NCI-H1417 treated with DMSO at 0.1 percent for 48 hours (cell line): ENCODE data around the gene TEX12.
"Not testable (repeated sequence)": the region's sequence is repeated elsewhere in the genome, so short reads cannot be mapped to it uniquely, and the experiment has no call there.

Experiments
- DNase-seq: peaks from one replicate; lab custom pipeline; 2025; lab: John Stamatoyannopoulos, UW

TEX12 gene

DNA sequence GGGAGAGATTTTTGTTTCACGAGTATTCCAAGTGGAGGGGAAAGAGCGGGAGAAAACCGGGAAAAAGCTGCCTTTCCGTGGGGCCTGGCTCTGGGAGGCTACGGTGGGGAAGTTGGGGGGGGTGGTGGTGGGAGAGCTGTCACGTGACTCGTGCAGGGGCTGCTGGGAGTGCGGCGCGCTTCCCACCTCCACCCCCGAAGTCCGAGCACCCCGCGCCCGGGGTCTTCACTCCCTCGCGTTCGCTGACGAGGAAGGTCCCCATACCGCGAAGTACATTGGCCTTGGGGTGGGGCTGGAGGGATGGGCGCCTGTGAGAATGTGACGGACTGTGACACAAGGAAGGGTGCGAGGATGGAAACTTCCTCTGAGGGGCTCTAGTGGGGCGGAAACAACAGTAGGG, at the start of gene TEX12:
Gene TEX12, plus strand, starts transcription at position 228 of the 400 bp plus-strand sequence. CDS start 1,897 bp downstream, outside the sequence.
- DNase-seq: no peak

DNA sequence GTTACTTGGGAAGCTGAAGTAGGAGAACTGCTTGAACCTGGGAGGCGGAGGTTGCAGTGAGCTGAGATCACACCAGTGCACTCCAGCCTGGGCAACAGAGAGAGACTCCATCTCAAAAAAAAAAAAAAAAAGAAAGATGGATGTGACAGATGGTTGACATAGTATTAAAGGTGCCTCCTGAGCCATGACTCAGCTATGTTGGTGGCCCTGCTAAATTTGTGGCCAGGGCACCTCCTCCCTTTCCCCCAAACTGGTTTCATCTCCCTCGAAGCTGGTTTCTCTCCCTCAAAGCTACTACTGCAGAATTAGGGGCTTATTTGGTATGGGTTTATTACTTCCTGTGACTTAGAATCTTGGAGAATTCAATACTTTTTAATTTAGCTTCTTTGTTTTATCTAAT, 49.0 kb upstream of the TEX12 start:
- DNase-seq: no peak

- no peak for DNase-seq
Observed at GRCh38 chr11:112121981-112122615, 45.1 kb upstream of the TEX12 start.

DNA sequence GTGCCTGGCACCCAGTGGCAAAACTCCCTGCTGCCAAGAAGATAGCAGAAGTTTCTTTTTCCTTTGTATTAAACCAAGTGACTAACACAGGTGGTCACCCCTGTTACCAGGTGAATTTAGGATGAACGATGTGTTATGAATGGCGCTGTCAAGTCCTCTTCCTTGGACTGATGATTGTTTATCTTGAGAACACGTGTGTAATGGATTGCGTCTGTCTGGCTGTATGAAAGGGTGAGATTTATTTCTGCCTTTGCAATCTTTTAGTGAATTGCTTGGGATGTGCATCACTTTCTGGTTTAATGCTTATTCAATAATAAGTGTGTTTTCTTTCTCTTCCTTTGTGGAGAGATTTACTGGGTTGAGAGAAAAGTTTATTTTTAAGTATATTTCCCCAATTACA, 44.0 kb upstream of the TEX12 start:
- DNase-seq: no peak

- DNase-seq: no peak
Observed at GRCh38 chr11:112127056-112127455, 40.1 kb upstream of the TEX12 start.

- DNase-seq: no peak
Observed at GRCh38 chr11:112128483-112129121, 38.6 kb upstream of the TEX12 start.

- DNase-seq: no peak
Observed at GRCh38 chr11:112129656-112130055, 37.5 kb upstream of the TEX12 start.

DNA sequence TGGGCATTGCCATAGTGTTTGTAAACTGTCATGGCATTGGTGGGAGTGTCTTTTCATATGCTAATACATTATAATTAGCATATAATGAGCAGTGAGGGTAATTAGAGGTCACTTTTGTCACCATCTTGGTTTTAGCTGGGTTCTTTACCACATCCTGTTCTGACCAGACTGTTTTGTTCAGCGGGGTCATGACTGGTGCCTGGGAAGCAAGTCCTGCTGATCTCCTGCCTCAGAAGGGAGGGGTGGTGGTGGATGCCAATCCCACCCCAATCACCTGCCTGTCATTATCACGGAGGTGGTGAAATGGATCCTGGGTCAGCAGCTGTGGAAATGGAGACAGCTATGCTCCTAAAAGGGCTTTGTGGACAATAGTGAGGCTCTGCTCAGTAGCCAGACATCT, 34.4 kb upstream of the TEX12 start:
- no peak for DNase-seq

DNA sequence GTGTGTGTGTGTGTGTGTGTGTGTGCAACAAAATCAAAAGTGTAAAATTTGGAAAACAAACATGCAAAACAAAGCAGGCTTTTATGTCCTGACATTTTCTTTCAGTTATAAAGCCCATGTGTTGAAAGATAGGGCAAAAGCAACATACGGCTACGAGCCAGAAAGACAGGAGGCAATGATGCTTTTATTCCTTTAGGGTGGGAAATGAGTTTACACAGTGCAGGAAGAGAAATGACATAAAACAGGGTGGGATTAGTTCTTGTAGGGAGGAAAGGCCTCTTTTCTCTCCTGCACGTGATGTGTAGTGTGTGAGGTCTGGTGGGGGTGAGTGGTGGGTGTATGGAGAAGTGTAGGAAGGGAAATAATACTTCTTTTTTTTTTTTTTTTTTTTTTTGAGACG, 32.7 kb upstream of the TEX12 start:
- DNase-seq: no peak

GRCh38 chr11:112143597-112143996, 23.6 kb upstream of the TEX12 start:
- no peak for DNase-seq

DNA sequence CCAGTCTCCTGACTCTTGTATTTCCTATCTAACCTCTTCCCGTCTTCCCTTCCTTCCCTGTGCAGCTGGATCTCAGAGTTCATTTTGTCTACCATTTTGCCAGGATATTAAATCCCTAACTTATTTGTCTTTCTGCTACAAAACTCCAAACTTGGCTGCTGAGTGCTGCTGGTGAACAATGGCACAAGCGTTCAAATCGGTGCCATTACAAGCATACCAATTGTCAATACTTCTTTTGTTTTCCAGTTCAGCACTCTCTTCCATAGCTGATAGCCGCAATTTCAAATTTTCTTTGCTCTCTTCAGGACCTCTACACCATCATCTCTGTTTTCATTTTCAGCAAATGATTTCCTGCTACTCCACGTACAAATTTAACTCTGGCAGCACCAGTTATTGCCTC, 16.7 kb upstream of the TEX12 start:
- DNase-seq: no peak

- DNase-seq: no peak
Observed at GRCh38 chr11:112156153-112156955, 10.8 kb upstream of the TEX12 start.

- DNase-seq: no peak
Observed at GRCh38 chr11:112156956-112157766, 10.0 kb upstream of the TEX12 start.

DNA sequence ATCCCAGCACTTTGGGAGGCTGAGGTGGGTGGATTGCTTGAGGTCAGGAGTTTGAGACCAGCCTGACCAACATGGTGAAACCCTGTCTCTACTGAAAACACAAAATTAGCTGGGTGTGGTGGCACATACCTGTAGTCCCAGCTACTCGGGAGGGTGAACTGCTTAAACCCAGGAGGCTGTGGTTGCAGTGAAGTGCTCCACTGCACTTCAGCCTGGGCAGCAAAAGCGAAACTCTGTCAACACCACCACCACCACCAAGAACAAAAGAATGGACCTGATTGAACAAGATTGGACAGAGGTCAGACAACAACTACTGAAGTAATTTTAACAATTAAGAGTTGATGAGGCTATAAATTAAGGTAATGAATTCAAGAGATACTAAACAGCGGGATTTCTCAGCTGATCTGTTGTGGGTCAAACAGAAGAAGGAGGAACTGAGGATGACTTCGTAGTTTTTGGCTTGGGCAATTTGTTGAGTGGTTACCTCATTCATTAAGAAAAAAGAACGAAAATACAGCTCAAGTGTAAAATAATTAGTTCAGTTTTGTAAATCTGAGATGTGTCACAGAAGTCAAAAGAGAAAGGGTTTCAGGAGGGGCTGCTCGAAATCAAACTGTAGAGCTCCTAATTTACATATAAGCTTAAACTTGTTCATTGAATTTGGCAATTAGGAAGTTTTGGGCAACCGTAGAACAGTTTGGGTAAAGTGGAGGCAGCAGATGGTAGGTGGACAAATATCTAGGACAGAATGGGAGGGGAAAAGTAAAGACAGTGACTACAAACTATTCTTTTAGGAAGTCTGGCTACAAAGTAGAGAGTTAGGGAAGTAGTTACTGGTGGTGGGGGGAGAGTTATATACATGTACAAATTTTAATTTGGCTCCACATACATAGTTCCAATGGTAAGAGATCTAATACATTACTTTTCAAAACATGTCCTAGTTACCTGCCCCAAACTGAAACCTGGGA, 7.8 kb upstream of the TEX12 start:
- DNase-seq: no peak

DNA sequence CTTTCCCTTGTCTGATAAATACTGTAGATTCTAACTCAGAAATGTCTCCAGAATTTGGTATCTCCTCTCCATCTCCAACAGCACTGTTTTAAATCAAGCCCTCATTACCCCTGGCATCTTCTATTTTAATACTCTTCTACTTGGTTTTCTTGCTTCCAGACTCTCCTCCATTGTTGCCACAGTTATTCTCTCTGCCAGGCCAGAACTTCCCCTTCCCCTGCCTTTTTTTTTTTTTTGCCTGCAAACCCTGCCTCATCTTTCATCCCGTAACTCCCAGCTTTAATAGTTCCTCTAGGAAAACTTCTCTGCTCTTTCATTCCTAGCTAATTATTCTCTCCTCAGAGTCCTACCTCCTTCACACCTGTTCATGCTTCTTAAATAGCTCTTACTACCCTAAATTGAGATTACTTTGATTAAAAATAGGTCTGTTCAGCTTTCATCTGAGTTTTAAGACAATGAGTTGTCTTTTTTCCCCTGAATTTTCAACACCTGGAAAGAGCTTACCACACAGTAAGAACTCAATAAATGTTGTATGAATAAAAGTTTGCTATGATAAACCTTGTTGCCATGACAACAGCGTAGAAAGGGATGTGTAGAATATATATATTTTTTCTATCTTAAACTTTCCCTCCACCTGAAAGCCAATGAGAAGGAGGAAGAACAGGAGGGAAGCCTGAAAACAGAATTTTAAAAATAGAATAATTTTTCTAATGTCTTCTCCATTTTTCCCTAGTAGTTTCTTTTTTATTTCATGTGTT, 6.9 kb upstream of the TEX12 start:
- no peak for DNase-seq

- DNase-seq: no peak
Observed at GRCh38 chr11:112161012-112161411, 6.2 kb upstream of the TEX12 start.

DNA sequence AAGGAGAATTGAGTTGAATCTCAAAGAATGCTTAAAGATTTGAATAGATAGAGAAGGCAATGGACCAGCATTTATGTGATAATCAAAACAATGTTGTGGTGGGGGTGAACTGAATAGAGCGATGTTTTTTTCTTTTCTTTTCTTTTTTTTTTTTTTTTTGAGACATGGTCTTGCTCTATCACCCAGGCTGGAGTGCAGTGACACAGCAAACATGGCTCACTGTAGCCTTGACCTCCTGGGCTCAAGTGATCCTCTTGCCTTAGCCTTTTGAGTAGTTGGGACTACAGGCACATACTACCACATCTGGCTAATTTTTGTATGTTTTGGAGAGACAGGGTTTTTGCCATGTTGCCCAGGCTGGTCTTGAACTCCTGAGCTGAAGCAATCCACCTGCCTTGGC, 5.0 kb upstream of the TEX12 start:
- not testable (repeated sequence) for DNase-seq

- no peak for DNase-seq
Observed at GRCh38 chr11:112162761-112163546, 4.2 kb upstream of the TEX12 start.

GRCh38 chr11:112163875-112164685, 3.1 kb upstream of the TEX12 start, which contains the start of gene IL18:
IL18 (minus strand) TSS chr11:112164094; CDS start chr11:112155053, 9,041 bp downstream.
- DNase-seq: no peak
